Liver (tissue), 9 donors: Measurements from ENCODE around the gene RIMBP2. TPM values are rescaled to one million over a fixed set of nuclear protein-coding genes. Genes with fewer than 3 reads are reported as not detected.

ENCODE experiments used
- DNase-seq: peaks from one replicate; pipeline ENCODE4 v3.0.0-alpha.2; 2017; ENCODE audit warnings: low spot score
- H3K27ac ChIP-seq, 2 donors: one replicate each; pipeline ENCODE4 v1.7.0; 2013; ENCODE audit warnings: inconsistent platforms in 2 of 2, low read length in 2 of 2, control low read depth in 1 of 2, low read depth in 1 of 2, mild to moderate bottlenecking in 1 of 2
- H3K27me3 ChIP-seq, 4 donors: one replicate each; pipeline versions ENCODE4 v1.6.1 to v1.7.0; 2013; ENCODE audit warnings: low read length in 3 of 4, inconsistent platforms in 1 of 4, mild to moderate bottlenecking in 1 of 4, moderate library complexity in 1 of 4; ENCODE audit not compliant: control insufficient read depth in 4 of 4, insufficient read depth in 4 of 4
- H3K36me3 ChIP-seq, 4 donors: one replicate each; pipeline versions ENCODE4 v1.6.1 to v1.7.0; 2013; ENCODE audit warnings: low read length in 3 of 4, mild to moderate bottlenecking in 3 of 4, low read depth in 1 of 4, moderate library complexity in 1 of 4; ENCODE audit not compliant: control insufficient read depth in 4 of 4, insufficient read depth in 3 of 4
- H3K4me1 ChIP-seq, 4 donors: one replicate each; pipeline versions ENCODE4 v1.6.1 to v1.7.0; 2013; ENCODE audit warnings: low read length in 3 of 4, mild to moderate bottlenecking in 3 of 4, moderate library complexity in 1 of 4; ENCODE audit not compliant: control insufficient read depth in 4 of 4, insufficient read depth in 4 of 4
- H3K4me3 ChIP-seq, 3 donors: one replicate each; pipeline versions ENCODE4 v1.6.1 to v1.7.0; 2013; ENCODE audit warnings: low read length in 3 of 3, control low read depth in 1 of 3, low read depth in 1 of 3, mild to moderate bottlenecking in 1 of 3
- H3K9ac ChIP-seq, 2 donors: one replicate each; pipeline ENCODE4 v1.7.0; 2013; ENCODE audit warnings: low read length in 2 of 2, mild to moderate bottlenecking in 2 of 2, moderate library complexity in 2 of 2, control low read depth in 1 of 2, low read depth in 1 of 2
- H3K9me3 ChIP-seq, 4 donors: one replicate each; pipeline versions ENCODE4 v1.6.1 to v1.7.0; 2013; ENCODE audit warnings: low read length in 3 of 4; ENCODE audit not compliant: control insufficient read depth in 4 of 4
- CTCF ChIP-seq: fragments of 150-350 bp; IDR thresholded peaks from 2 replicates; pipeline ENCODE4 v1.5.1; 2017; ENCODE audit warnings: improper control_type of control experiment, low read depth, low read length; ENCODE audit not compliant: missing input control
- EGR1 ChIP-seq, 2 donors: IDR thresholded peaks; 2 replicates each; pipeline ENCODE4 v1.6.1; 2016 to 2018; ENCODE audit warnings: antibody characterized with exemption in 2 of 2, low read depth in 2 of 2
- FOXA1 ChIP-seq: IDR thresholded peaks from 2 replicates; pipeline ENCODE4 v1.6.1; 2016; ENCODE audit warnings: antibody characterized with exemption
- HNF4A ChIP-seq, 2 donors: conservative IDR thresholded peaks; 2 replicates each; pipeline ENCODE4 v1.6.1; 2016; ENCODE audit warnings: antibody characterized with exemption in 2 of 2, mild to moderate bottlenecking in 2 of 2
- HNF4G ChIP-seq: IDR thresholded peaks from 2 replicates; pipeline ENCODE4 v1.6.1; 2016; ENCODE audit warnings: antibody characterized with exemption
- JUND ChIP-seq, 2 donors: IDR thresholded peaks; 2 replicates each; pipeline ENCODE4 v1.6.1; 2016; ENCODE audit warnings: antibody characterized with exemption in 2 of 2
- NR2F2 ChIP-seq: IDR thresholded peaks from 2 replicates; pipeline ENCODE4 v1.6.1; 2016; ENCODE audit warnings: antibody characterized with exemption
- RAD21 ChIP-seq, 2 donors: IDR thresholded peaks; 2 replicates each; pipeline ENCODE4 v1.6.1; 2016; ENCODE audit warnings: antibody characterized with exemption in 2 of 2, mild to moderate bottlenecking in 2 of 2
- REST ChIP-seq: IDR thresholded peaks from 2 replicates; pipeline ENCODE4 v1.6.1; 2016; ENCODE audit warnings: antibody characterized with exemption, mild to moderate bottlenecking
- RXRA ChIP-seq, 2 donors: IDR thresholded peaks; 2 replicates each; pipeline ENCODE4 v1.6.1; 2017 to 2018; ENCODE audit warnings: antibody characterized with exemption in 2 of 2, mild to moderate bottlenecking in 1 of 2
- SP1 ChIP-seq: IDR thresholded peaks from 2 replicates; pipeline ENCODE4 v1.6.1; 2018; ENCODE audit warnings: antibody characterized with exemption, mild to moderate bottlenecking
- YY1 ChIP-seq: IDR thresholded peaks from 2 replicates; pipeline ENCODE4 v1.6.1; 2016; ENCODE audit warnings: antibody characterized with exemption, mild to moderate bottlenecking
- WGBS: extraction: QIAGEN DNeasy Blood & Tissue Kit; methylation state at CpG from one replicate; pipeline ENCODE4 v1.1.7; 2013; 5-methylcytosine and 5-hydroxymethylcytosine counted together
- polyA plus RNA-seq, 2 donors: library from polyadenylated mRNA; stranded (reverse) in 1 of 2; unstranded in 1 of 2; fragments of 200-250 nt in 1 of 2; fragments of >200 nt in 1 of 2; fragmentation: Nextera tagmentation in 1 of 2; extraction: Ambion mirVana in 1 of 2; gene quantifications; one replicate each; pipeline versions ENCODE4 v1.2.1 to v1.2.3, GENCODE V29; 2013 to 2015
- total RNA-seq, 2 donors: library from RNA; depleted of rRNA; stranded (reverse); fragments of >200 nt; gene quantifications; one replicate each; pipeline ENCODE4 v1.2.3, GENCODE V29; 2014
- TF ChIP-seq, protein P1 (sequence below): IDR thresholded peaks from 2 replicates; pipeline ENCODE4 v1.6.1; 2016; ENCODE audit warnings: antibody characterized with exemption
- TF ChIP-seq, protein P2 (sequence below): IDR thresholded peaks from 2 replicates; pipeline ENCODE4 v1.6.1; 2016; ENCODE audit warnings: antibody characterized with exemption
- donor health status: healthy.
- donor health status: healthy.
- donor health status: healthy.
- donor health status: healthy.
- donor health status: healthy.

The RIMBP2 gene
- total and polyA plus RNA-seq, 4 donors, result 0.01 to 0.17 (median 0.09) TPM; not detected in 1

GRCh38 chr12:130444061-130444460 is 272.0 kb downstream of the RIMBP2 start:
- H3K4me1 ChIP-seq, result no peaks in the 10 kb centered on the region
- H3K9me3 ChIP-seq, result peaks cover 0 to 4% (median 0%) of the 10 kb centered on the region in 4 donors
- H3K27ac ChIP-seq, result no peak overlapping the region
- 62% methylated on average over 5 of the region's 5 CpGs for WGBS
- H3K9ac ChIP-seq, result no peak overlapping the region
- no peaks in the 10 kb centered on the region for H3K36me3 ChIP-seq
- DNase-seq, result no peak
- H3K4me3 ChIP-seq, result no peak overlapping the region
- TF ChIP-seq RXRA (IDR thresholded peaks at IDR 0.05), result no peak
- no peak for TF ChIP-seq HNF4G
- no peak for TF ChIP-seq NR2F2
- TF ChIP-seq SP1, result no peak
- no peak for TF ChIP-seq CTCF
- no peak for TF ChIP-seq JUND (IDR thresholded peaks at IDR 0.05)
- TF ChIP-seq FOXA1, result no peak
- no peak for TF ChIP-seq RAD21 (IDR thresholded peaks at IDR 0.05)
- H3K27me3 ChIP-seq, result no peaks in the 10 kb centered on the region

DNA sequence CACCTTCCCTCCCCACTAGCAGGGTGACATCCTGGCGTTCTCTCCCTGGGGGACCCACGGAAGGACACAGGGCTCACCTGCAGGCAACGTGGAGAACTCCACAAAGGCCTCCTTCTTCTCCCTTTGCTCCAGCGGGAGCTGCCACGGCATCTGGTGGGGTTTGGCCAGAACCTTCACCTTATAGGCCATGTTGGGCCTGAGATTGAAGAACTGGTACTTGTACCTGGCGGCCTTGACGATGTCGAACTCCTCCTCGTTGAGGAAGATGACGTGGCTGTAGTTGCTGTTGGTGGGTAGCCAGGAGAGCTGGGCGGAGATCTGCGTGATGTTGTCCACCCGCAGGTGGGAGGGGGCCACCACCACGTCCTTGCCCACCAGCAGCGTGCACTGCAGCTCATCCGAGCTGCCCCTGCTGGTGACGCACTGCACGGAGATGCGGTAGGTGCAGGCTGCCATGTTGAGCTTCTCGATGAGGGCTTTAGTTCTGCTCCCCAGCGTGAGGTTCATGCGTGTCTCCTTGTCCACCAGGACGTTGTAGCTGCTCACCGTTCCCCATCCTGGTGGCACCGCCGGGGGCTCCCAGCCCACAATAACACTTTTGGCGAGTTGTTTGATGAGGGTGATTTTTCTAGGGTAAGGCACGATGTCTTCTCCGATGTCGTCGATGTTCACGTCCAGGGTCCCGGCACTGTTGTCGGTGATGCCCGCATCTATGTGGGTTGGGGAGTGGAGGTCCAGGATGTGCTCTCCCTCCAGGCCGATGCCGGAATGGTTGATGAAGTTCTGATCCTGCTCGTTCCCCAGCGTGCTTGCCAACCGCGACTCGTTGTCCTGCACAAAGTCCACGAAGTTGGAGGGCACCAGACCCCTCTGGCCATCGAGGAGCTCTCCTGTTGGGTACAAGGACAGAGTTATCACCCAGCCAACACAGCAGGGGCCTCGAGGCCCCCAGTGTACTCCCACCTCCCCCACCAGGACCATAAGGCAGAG is 274.0 kb downstream of the RIMBP2 start:
- Histone ChIP-seq H3K36me3 (no peaks in the 10 kb centered on the region), H3K4me1 (no peaks in the 10 kb centered on the region), H3K4me3 (no peak overlapping the region), H3K27me3 (no peaks in the 10 kb centered on the region), H3K9ac (no peak overlapping the region), H3K27ac (no peak overlapping the region), H3K9me3 (peaks cover 0 to 4% (median 0%) of the 10 kb centered on the region in 4 donors)
- no peak for DNase-seq
- TF ChIP-seq RAD21 (IDR thresholded peaks at IDR 0.05) (no peak), SP1 (no peak), EGR1 (IDR thresholded peaks at IDR 0.05; ENCODE audit: low read depth in 2 of 2) (no peak), HNF4G (no peak), RXRA (IDR thresholded peaks at IDR 0.05) (no peak), FOXA1 (no peak)
- TF ChIP-seq, protein P1, sequence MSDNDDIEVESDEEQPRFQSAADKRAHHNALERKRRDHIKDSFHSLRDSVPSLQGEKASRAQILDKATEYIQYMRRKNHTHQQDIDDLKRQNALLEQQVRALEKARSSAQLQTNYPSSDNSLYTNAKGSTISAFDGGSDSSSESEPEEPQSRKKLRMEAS, result no peak
- TF ChIP-seq, protein P2, sequence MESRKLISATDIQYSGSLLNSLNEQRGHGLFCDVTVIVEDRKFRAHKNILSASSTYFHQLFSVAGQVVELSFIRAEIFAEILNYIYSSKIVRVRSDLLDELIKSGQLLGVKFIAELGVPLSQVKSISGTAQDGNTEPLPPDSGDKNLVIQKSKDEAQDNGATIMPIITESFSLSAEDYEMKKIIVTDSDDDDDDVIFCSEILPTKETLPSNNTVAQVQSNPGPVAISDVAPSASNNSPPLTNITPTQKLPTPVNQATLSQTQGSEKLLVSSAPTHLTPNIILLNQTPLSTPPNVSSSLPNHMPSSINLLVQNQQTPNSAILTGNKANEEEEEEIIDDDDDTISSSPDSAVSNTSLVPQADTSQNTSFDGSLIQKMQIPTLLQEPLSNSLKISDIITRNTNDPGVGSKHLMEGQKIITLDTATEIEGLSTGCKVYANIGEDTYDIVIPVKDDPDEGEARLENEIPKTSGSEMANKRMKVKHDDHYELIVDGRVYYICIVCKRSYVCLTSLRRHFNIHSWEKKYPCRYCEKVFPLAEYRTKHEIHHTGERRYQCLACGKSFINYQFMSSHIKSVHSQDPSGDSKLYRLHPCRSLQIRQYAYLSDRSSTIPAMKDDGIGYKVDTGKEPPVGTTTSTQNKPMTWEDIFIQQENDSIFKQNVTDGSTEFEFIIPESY, result no peak
- WGBS, result 90% methylated on average over 45 of the region's 45 CpGs

GRCh38 chr12:130440411-130441080 is 275.6 kb downstream of the RIMBP2 start:
- Histone ChIP-seq H3K27me3 (no peaks in the 10 kb centered on the region), H3K27ac (no peak overlapping the region), H3K9me3 (peaks cover 0 to 4% (median 0%) of the 10 kb centered on the region in 4 donors), H3K4me1 (no peaks in the 10 kb centered on the region), H3K9ac (no peak overlapping the region), H3K36me3 (no peaks in the 10 kb centered on the region), H3K4me3 (no peak overlapping the region)
- no peak for DNase-seq
- WGBS, result 92% methylated on average over 23 of the region's 23 CpGs
- TF ChIP-seq FOXA1 (no peak), REST (no peak), NR2F2 (no peak), YY1 (no peak), SP1 (no peak), HNF4A (conservative IDR thresholded peaks at IDR 0.05) (no peak)
